Measurements from ENCODE around the gene MFGE8.

- no peak for TF ChIP-seq POLR2A (IDR thresholded peaks at IDR 0.05)
- no peak for TF ChIP-seq CTCF (IDR thresholded peaks at IDR 0.05)
Observed at GRCh38 chr15:88938802-88939485, 25.8 kb upstream of the MFGE8 start.

All from right lobe of liver (tissue), 4 donors.